GM10266 (cell line): ENCODE measurements around the gene GJD4.

ENCODE experiments used
- DNase-seq: peaks from one replicate; pipeline ENCODE4 v3.0.0; 2012; ENCODE audit errors: extremely low spot score
- CTCF ChIP-seq: IDR thresholded peaks from 2 replicates; pipeline ENCODE4 v1.5.1; 2012; ENCODE audit warnings: mild to moderate bottlenecking, low read depth; ENCODE audit not compliant: control insufficient read depth, insufficient read depth; ENCODE audit errors: missing control alignments

Gene GJD4

GRCh38 chr10:35607475-35608327 lies 2.6 kb downstream of the GJD4 start:
- no peak for TF ChIP-seq CTCF
- no peak for DNase-seq

- TF ChIP-seq CTCF: no peak
- no peak for DNase-seq
Observed at GRCh38 chr10:35608328-35608672, 3.2 kb downstream of the GJD4 start.

DNA sequence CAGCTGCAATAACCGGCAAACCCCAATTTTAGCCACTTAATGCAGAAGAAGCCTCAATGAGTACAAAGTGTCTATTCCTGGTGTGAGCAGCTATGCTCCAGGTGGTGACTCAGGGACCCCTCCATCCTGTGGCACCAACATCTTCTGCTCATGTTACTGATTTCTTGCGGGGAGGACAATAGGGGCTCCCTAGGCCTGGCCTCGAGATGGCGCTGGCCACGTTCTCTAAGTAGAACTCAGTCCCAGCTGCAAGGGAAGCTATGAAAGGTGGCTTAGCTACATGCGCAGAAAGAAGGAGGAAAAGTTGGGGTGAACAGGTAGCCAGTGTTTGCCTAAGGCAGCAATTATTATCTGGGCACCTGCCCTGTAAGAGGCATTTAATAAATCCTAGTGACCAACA lies 6.6 kb downstream of the GJD4 start:
- no peak for DNase-seq
- peak; percentile 2 for TF ChIP-seq CTCF

GRCh38 chr10:35612385-35613106 lies 7.4 kb downstream of the GJD4 start:
- no peak for TF ChIP-seq CTCF
- no peak for DNase-seq

DNA sequence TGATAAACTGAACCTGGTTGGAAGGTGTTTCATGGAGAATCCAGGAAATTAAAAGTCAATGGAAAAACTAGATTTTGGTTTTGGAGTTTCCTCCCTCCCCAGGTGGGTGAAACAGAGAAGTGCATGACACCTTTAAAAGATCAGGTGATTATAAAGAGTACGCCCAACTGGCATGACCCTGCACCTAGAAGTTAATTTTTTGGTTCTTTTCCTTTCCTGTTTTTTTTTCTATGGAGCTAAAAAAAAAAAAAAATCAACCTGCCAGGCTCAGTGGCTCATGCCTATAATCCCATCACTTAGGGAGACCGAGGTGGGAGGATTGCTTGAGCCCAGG lies 7.9 kb downstream of the GJD4 start:
- TF ChIP-seq CTCF: no peak
- DNase-seq: no peak

GRCh38 chr10:35613597-35614226 lies 8.6 kb downstream of the GJD4 start:
- DNase-seq: no peak

More at GRCh38 chr10:35613597-35614226, 8.6 kb downstream of the GJD4 start:
- TF ChIP-seq CTCF: no peak
